Keratinocyte (primary cell): ENCODE measurements around the gene LRP10. TPM values are rescaled to one million over a fixed set of nuclear protein-coding genes. Genes with fewer than 3 reads are reported as not detected.

Experiments used
- DNase-seq: peaks from one replicate; pipeline ENCODE4 v3.0.0-alpha.2; 2011; ENCODE audit warnings: low read depth, missing footprints, low spot score
- FAIRE-seq: peaks from 2 replicates; lab custom pipeline; 2011; peaks lifted over from hg19 to GRCh38; lab: Jason Lieb, UNC
- H2AFZ ChIP-seq: 2 replicates; pipeline ENCODE4 v1.6.0; 2012; ENCODE audit warnings: low read length, control low read depth, inconsistent platforms; ENCODE audit not compliant: control insufficient read depth
- H3K27ac ChIP-seq: 2 replicates; pipeline ENCODE4 v1.5.1; 2011; ENCODE audit warnings: low read length; ENCODE audit not compliant: control insufficient read depth, insufficient read depth
- H3K27me3 ChIP-seq: 3 replicates; pipeline ENCODE4 v1.6.0; 2011; ENCODE audit warnings: low read length; ENCODE audit not compliant: control insufficient read depth, insufficient read depth; ENCODE audit errors: extremely low read depth
- H3K36me3 ChIP-seq, 2 experiments: 2 replicates in 1 of 2; 3 replicates in 1 of 2; pipeline ENCODE4 v1.5.1; 2011; ENCODE audit warnings: low read length in 2 of 2, mild to moderate bottlenecking in 1 of 2; ENCODE audit not compliant: control insufficient read depth in 2 of 2, insufficient read depth in 2 of 2; ENCODE audit errors: extremely low read depth in 1 of 2
- H3K4me1 ChIP-seq: 3 replicates; pipeline ENCODE4 v1.5.1; 2011; ENCODE audit warnings: low read length; ENCODE audit not compliant: control insufficient read depth, insufficient read depth; ENCODE audit errors: extremely low read depth
- H3K4me2 ChIP-seq: 3 replicates; pipeline ENCODE4 v1.6.0; 2011; ENCODE audit warnings: low read depth, low read length; ENCODE audit not compliant: control insufficient read depth, insufficient read depth; ENCODE audit errors: extremely low read depth
- H3K4me3 ChIP-seq, 3 experiments: fragments of 200-600 bp in 1 of 3; sonication (generic) in 1 of 3; 2 replicates in 2 of 3; 3 replicates in 1 of 3; pipeline ENCODE4 v1.5.1; 2011 to 2016; ENCODE audit warnings: low read length in 3 of 3, mild to moderate bottlenecking in 3 of 3, control low read depth in 2 of 3, inconsistent platforms in 1 of 3, low read depth in 1 of 3, mixed read lengths in 1 of 3, mixed run types in 1 of 3, moderate library complexity in 1 of 3; ENCODE audit not compliant: control insufficient read depth in 2 of 3, insufficient read depth in 2 of 3; ENCODE audit errors: extremely low read depth in 1 of 3
- H3K79me2 ChIP-seq: 2 replicates; pipeline ENCODE4 v1.6.0; 2012; ENCODE audit warnings: low read length; ENCODE audit not compliant: control insufficient read depth, insufficient read depth
- H3K9ac ChIP-seq: 3 replicates; pipeline ENCODE4 v1.6.0; 2011; ENCODE audit warnings: low read length; ENCODE audit not compliant: control insufficient read depth, insufficient read depth; ENCODE audit errors: extremely low read depth
- H3K9me1 ChIP-seq: 3 replicates; pipeline ENCODE4 v1.6.0; 2011; ENCODE audit warnings: low read length; ENCODE audit not compliant: control insufficient read depth, insufficient read depth; ENCODE audit errors: extremely low read depth
- H3K9me3 ChIP-seq: 2 replicates; pipeline ENCODE4 v1.5.1; 2012; ENCODE audit warnings: low read depth, low read length; ENCODE audit not compliant: control insufficient read depth
- H4K20me1 ChIP-seq: 3 replicates; pipeline ENCODE4 v1.6.0; 2011; ENCODE audit warnings: low read length; ENCODE audit not compliant: control insufficient read depth, insufficient read depth; ENCODE audit errors: extremely low read depth
- CTCF ChIP-seq, 3 experiments: IDR thresholded peaks in 1 of 3; conservative IDR thresholded peaks in 1 of 3; optimal IDR thresholded peaks in 1 of 3; 2 replicates in 2 of 3; 3 replicates in 1 of 3; pipeline versions ENCODE3 to v1.5.1; 2011; ENCODE audit warnings: low read length in 3 of 3, mild to moderate bottlenecking in 3 of 3, moderate library complexity in 2 of 3, control low read depth in 1 of 3, inconsistent platforms in 1 of 3; ENCODE audit not compliant: insufficient read depth in 2 of 3; ENCODE audit errors: extremely low read depth in 1 of 3
- EZH2 ChIP-seq: IDR thresholded peaks from one replicate; pipeline ENCODE4 v1.6.1; 2012; ENCODE audit warnings: inconsistent platforms, mild to moderate bottlenecking, low read length, moderate library complexity
- dilution Hi-C: fragments of 300-500 bp; cut with MboI; formaldehyde crosslinking; loops from one replicate; pipeline ENCODE4 v1.7.0; 2020; ENCODE audit warnings: low sequenced_read_pairs; ENCODE audit not compliant: extremely low pct_ligation_motif_present
- polyA plus RNA-seq, 5 experiments: library from polyadenylated mRNA; depleted of rRNA in 3 of 5; stranded (reverse) in 3 of 5; stranded (forward) in 1 of 5; unstranded in 1 of 5; fragments of >200 nt; gene quantifications; 1 replicate in 1 of 5; 2 replicates in 3 of 5; 3 replicates in 1 of 5; pipeline versions ENCODE4 v1.2.1 to v1.2.3, GENCODE V29; 2011 to 2012; ENCODE audit warnings: missing spikeins in 2 of 5, low read depth in 1 of 5, low replicate concordance in 1 of 5

Gene LRP10
- polyA plus RNA-seq, 1 donor (not counting 4 experiments of a cell fraction or from before 2014, with no cell fraction given): 36.7 TPM

- H3K79me2 ChIP-seq: peaks cover 71% of the 10 kb centered on the region
- dilution Hi-C loops: no loop called here
- H3K36me3 ChIP-seq: peaks cover 48 to 74% of the 10 kb centered on the region in 2 experiments
- FAIRE-seq: no peak
- TF ChIP-seq CTCF (optimal IDR thresholded peaks at IDR 0.05 in 1 of 3, IDR thresholded peaks at IDR 0.05 in 1 of 3, conservative IDR thresholded peaks at IDR 0.05 in 1 of 3; ENCODE audit: extremely low read depth in 1 of 3, insufficient read depth in 2 of 3, low read length in 3 of 3) (no peak), EZH2 (no peak)
- peaks cover 3% of the 10 kb centered on the region for H3K9me1 ChIP-seq
- H3K9me3 ChIP-seq: no peaks in the 10 kb centered on the region
- H2AFZ ChIP-seq: no peak overlapping the region
- H4K20me1 ChIP-seq: no peaks in the 10 kb centered on the region
- DNase-seq: no peak
- H3K27ac ChIP-seq: no peak overlapping the region
- H3K4me3 ChIP-seq: no peak overlapping the region
- H3K9ac ChIP-seq: no peak overlapping the region
- no peak overlapping the region for H3K4me2 ChIP-seq
- H3K27me3 ChIP-seq: no peaks in the 10 kb centered on the region
- H3K4me1 ChIP-seq: peaks cover 38% of the 10 kb centered on the region
These were observed 29.1 kb upstream of the LRP10 start for GRCh38 chr14:22842211-22843122.

GRCh38 chr14:22843123-22843925 lies 28.2 kb upstream of the LRP10 start:
- H2AFZ ChIP-seq: no peak overlapping the region
- H3K4me2 ChIP-seq: no peak overlapping the region
- no peak for TF ChIP-seq EZH2
- TF ChIP-seq CTCF (optimal IDR thresholded peaks at IDR 0.05 in 1 of 3, IDR thresholded peaks at IDR 0.05 in 1 of 3, conservative IDR thresholded peaks at IDR 0.05 in 1 of 3; ENCODE audit: extremely low read depth in 1 of 3, insufficient read depth in 2 of 3, low read length in 3 of 3): no peak
- DNase-seq (no peak), FAIRE-seq (no peak)
- H4K20me1 ChIP-seq: no peaks in the 10 kb centered on the region
- peaks cover 63% of the 10 kb centered on the region for H3K79me2 ChIP-seq
- no peaks in the 10 kb centered on the region for H3K9me3 ChIP-seq
- H3K4me3 ChIP-seq: no peak overlapping the region
- peaks cover 47% of the 10 kb centered on the region for H3K4me1 ChIP-seq
- peaks cover 3% of the 10 kb centered on the region for H3K9me1 ChIP-seq
- H3K27me3 ChIP-seq: no peaks in the 10 kb centered on the region
- H3K27ac ChIP-seq: no peak overlapping the region
- H3K36me3 ChIP-seq: peaks cover 52 to 76% of the 10 kb centered on the region in 2 experiments
- dilution Hi-C loops: no loop called here
- H3K9ac ChIP-seq: no peak overlapping the region
